GM23248 (cell line): Measurements from ENCODE around the gene COL23A1. TPM values are rescaled to one million over a fixed set of nuclear protein-coding genes. Genes with fewer than 3 reads are reported as not detected.

Experiments
- DNase-seq: peaks from one replicate; pipeline ENCODE4 v3.0.0-alpha.2; 2015
- H2AFZ ChIP-seq: fragments of 200-600 bp; sonication (generic); 2 replicates; pipeline ENCODE4 v1.6.1; 2016; ENCODE audit warnings: antibody characterized with exemption
- H3F3A ChIP-seq: fragments of 200-600 bp; sonication (generic); 2 replicates; pipeline ENCODE4 v1.6.1; 2016; ENCODE audit warnings: mild to moderate bottlenecking, antibody characterized with exemption, mixed run types; ENCODE audit not compliant: insufficient read depth
- H3K27ac ChIP-seq: fragments of 200-600 bp; sonication (generic); 2 replicates; pipeline ENCODE4 v1.5.1; 2016; ENCODE audit warnings: mild to moderate bottlenecking
- H3K27me3 ChIP-seq: fragments of 200-600 bp; sonication (generic); replicated peaks from 2 replicates; pipeline ENCODE4 v1.6.1; 2016; ENCODE audit warnings: mild to moderate bottlenecking; ENCODE audit not compliant: insufficient read depth
- H3K36me3 ChIP-seq: fragments of 200-600 bp; sonication (generic); 2 replicates; pipeline ENCODE4 v1.6.1; 2016; ENCODE audit warnings: low read depth, mild to moderate bottlenecking
- H3K4me1 ChIP-seq: fragments of 200-600 bp; sonication (generic); 2 replicates; pipeline ENCODE4 v1.6.1; 2016; ENCODE audit warnings: mild to moderate bottlenecking; ENCODE audit not compliant: insufficient read depth
- H3K4me2 ChIP-seq: fragments of 200-600 bp; sonication (generic); one replicate; pipeline ENCODE4 v1.6.1; 2016; ENCODE audit warnings: mild to moderate bottlenecking; ENCODE audit not compliant: unreplicated experiment
- H3K4me3 ChIP-seq: fragments of 200-600 bp; sonication (generic); 2 replicates; pipeline ENCODE4 v1.5.1; 2016; ENCODE audit warnings: mild to moderate bottlenecking
- H3K79me2 ChIP-seq: fragments of 200-600 bp; sonication (generic); 2 replicates; pipeline ENCODE4 v1.6.1; 2016; ENCODE audit warnings: mild to moderate bottlenecking; ENCODE audit not compliant: insufficient read depth
- H3K9ac ChIP-seq: fragments of 200-600 bp; sonication (generic); 2 replicates; pipeline ENCODE4 v1.6.1; 2016; ENCODE audit warnings: mild to moderate bottlenecking
- H3K9me2 ChIP-seq: fragments of 200-600 bp; sonication (generic); 2 replicates; pipeline ENCODE4 v1.6.1; 2016; ENCODE audit warnings: mixed run types, mild to moderate bottlenecking, moderate library complexity; ENCODE audit not compliant: insufficient read depth
- H3K9me3 ChIP-seq: fragments of 200-600 bp; sonication (generic); one replicate; pipeline ENCODE4 v1.6.1; 2017; ENCODE audit warnings: low read depth
- H4K20me1 ChIP-seq: fragments of 200-600 bp; sonication (generic); 2 replicates; pipeline ENCODE4 v1.6.0; 2016; ENCODE audit not compliant: insufficient read depth
- EZH2 ChIP-seq: fragments of 200-600 bp; sonication (generic); IDR thresholded peaks from 2 replicates; pipeline ENCODE4 v1.6.1; 2018; ENCODE audit warnings: antibody characterized with exemption, mild to moderate bottlenecking; ENCODE audit not compliant: insufficient read depth, poor library complexity, severe bottlenecking
- EZH2phosphoT487 ChIP-seq: fragments of 200-600 bp; sonication (generic); IDR thresholded peaks from 2 replicates; pipeline ENCODE4 v1.6.1; 2018; ENCODE audit warnings: antibody characterized with exemption, moderate library complexity, mild to moderate bottlenecking, low read depth; ENCODE audit not compliant: insufficient read depth
- WGBS, 2 experiments: methylation state at CpG; one replicate each; pipeline ENCODE4 v1.1.6; 2015 to 2017; ENCODE audit warnings: low lambda C conversion rate in 2 of 2, low coverage in 1 of 2; ENCODE audit errors: missing lambda C conversion rate in 2 of 2; 5-methylcytosine and 5-hydroxymethylcytosine counted together
- in situ Hi-C: fragments of 300-500 bp; cut with MboI; formaldehyde crosslinking; loops from 2 replicates; pipeline ENCODE4 v1.15.0; 2020
- polyA plus RNA-seq: library from polyadenylated mRNA; unstranded; fragments of >200 nt; fragmentation: Nextera tagmentation; extraction: Ambion mirVana; gene quantifications from 2 replicates; pipeline ENCODE4 v1.2.1, GENCODE V29; 2016
- total RNA-seq: library from RNA; depleted of rRNA; stranded (reverse); fragments of >200 nt; shearing (Covaris generic); gene quantifications from 2 replicates; pipeline ENCODE4 v1.2.3, GENCODE V29; 2014

The COL23A1 gene
- total and polyA plus RNA-seq, 2 experiments from 2014 or later = not detected

GRCh38 chr5:178469011-178469974 lies 120.9 kb downstream of the COL23A1 start:
- no peak for TF ChIP-seq EZH2phosphoT487
- no peak for TF ChIP-seq EZH2
- H3F3A ChIP-seq = no peaks in the 10 kb centered on the region
- no peak for DNase-seq
- no peaks in the 10 kb centered on the region for H3K36me3 ChIP-seq
- in situ Hi-C loops = no loop called here
- H3K9ac ChIP-seq = no peak overlapping the region
- 79 to 82% methylated on average over 28 of the region's 28 CpGs for WGBS, 2 experiments
- H3K27ac ChIP-seq = no peak overlapping the region
- H3K4me1 ChIP-seq = no peaks in the 10 kb centered on the region
- H3K4me3 ChIP-seq = no peak overlapping the region
- no peaks in the 10 kb centered on the region for H3K9me3 ChIP-seq
- H3K4me2 ChIP-seq = no peak overlapping the region
- no peaks in the 10 kb centered on the region for H3K27me3 ChIP-seq
- no peaks in the 10 kb centered on the region for H3K79me2 ChIP-seq
- no peaks in the 10 kb centered on the region for H4K20me1 ChIP-seq
- H2AFZ ChIP-seq = no peak overlapping the region
- no peaks in the 10 kb centered on the region for H3K9me2 ChIP-seq

DNA sequence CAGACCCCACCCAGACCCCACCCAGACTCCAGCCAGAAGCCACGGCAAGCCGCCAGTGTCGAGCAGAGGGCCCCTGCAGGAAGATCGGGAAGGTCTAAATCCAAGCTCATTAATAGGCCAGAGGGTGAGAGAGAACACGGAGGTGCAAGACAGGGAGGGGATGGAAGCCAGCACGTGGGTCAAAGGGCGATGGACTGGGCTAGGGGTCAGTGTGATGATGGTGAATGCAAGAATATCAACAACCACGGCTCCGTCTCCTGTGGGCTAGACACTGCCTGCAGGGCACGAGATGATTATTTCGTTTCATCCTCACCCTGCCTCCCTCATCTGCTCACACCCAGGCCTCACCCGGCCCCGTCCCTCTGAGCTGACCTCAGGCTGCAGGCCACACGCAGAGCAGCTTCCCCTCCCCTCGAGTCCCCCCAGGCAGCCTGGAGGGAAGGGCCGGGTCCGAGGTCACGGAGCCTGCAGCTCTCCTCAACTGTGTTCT lies 122.0 kb downstream of the COL23A1 start:
- Histone ChIP-seq H3K9me2 (no peaks in the 10 kb centered on the region), H3K79me2 (no peaks in the 10 kb centered on the region), H3K27ac (no peak overlapping the region), H3K27me3 (no peaks in the 10 kb centered on the region), H3F3A (no peaks in the 10 kb centered on the region), H3K4me2 (no peak overlapping the region), H3K9ac (no peak overlapping the region), H3K4me3 (no peak overlapping the region), H4K20me1 (no peaks in the 10 kb centered on the region), H3K4me1 (no peaks in the 10 kb centered on the region), H3K36me3 (no peaks in the 10 kb centered on the region), H3K9me3 (no peaks in the 10 kb centered on the region), H2AFZ (peak overlapping the region; percentile 35; the same call in 1 of the 2 replicates)
- in situ Hi-C loops = no loop called here
- WGBS, 2 experiments = 25 to 30% methylated on average over 13 to 15 of the region's 18 CpGs
- no peak for DNase-seq
- TF ChIP-seq EZH2 (no peak), EZH2phosphoT487 (no peak)

DNA sequence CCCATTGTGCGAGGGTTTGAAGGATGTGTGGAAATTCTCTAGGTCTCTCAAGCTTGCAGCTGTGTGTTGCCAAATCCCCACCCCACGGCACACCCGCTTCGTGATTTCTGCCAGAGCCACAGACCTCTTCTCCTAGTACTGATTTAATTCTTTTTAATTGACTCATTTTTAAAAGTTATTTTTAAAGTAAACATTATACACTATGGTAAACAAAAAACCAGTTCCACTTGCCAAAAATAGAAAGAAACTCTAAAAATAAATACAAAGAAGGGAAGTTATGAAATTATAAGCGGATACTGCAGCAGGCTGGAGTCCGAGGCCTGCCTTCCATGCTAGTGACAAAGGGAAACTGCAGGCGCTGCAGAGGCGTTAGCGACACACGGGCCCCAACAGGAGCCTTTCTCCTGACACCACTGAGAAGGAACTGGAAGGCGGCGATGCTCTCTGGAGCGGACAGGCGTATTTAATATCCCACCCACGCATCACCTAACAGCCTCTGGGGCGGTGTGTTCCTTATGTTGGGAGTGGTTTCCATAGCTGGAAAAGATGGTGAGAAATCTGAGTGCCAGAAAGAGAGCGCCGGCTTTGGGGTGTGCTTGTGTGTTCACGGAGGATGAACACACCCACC lies 122.5 kb downstream of the COL23A1 start:
- peak; percentile 55 for DNase-seq
- H3K9me3 ChIP-seq = no peaks in the 10 kb centered on the region

GRCh38 chr5:178467205-178467567 lies 123.0 kb downstream of the COL23A1 start:
- TF ChIP-seq EZH2 = no peak
- TF ChIP-seq EZH2phosphoT487 = no peak
- H3K4me2 ChIP-seq = no peak overlapping the region
- no peaks in the 10 kb centered on the region for H3K9me2 ChIP-seq
- no peak overlapping the region for H3K4me3 ChIP-seq
- H3K79me2 ChIP-seq = no peaks in the 10 kb centered on the region
- H3F3A ChIP-seq = no peaks in the 10 kb centered on the region
- no peaks in the 10 kb centered on the region for H4K20me1 ChIP-seq
- DNase-seq = no peak
- WGBS, 2 experiments = 48 to 51% methylated on average over 7 of the region's 7 CpGs
- H3K9me3 ChIP-seq = no peaks in the 10 kb centered on the region
- no peak overlapping the region for H3K9ac ChIP-seq
- no peaks in the 10 kb centered on the region for H3K36me3 ChIP-seq
- H3K4me1 ChIP-seq = no peaks in the 10 kb centered on the region
- H3K27ac ChIP-seq = no peak overlapping the region
- in situ Hi-C loops = no loop called here
- no peaks in the 10 kb centered on the region for H3K27me3 ChIP-seq
- H2AFZ ChIP-seq = no peak overlapping the region

More for the DNA sequence above, 122.5 kb downstream of the COL23A1 start:
- 5 to 7% methylated on average over 18 to 19 of the region's 19 CpGs for WGBS, 2 experiments
- Histone ChIP-seq H3K4me2 (peak overlapping the region; percentile 34), H3K27me3 (no peaks in the 10 kb centered on the region), H3K36me3 (no peaks in the 10 kb centered on the region), H3K79me2 (no peaks in the 10 kb centered on the region), H3K27ac (no peak overlapping the region), H3K9ac (no peak overlapping the region), H3F3A (no peaks in the 10 kb centered on the region), H4K20me1 (no peaks in the 10 kb centered on the region), H3K4me1 (no peaks in the 10 kb centered on the region), H3K4me3 (peak overlapping the region; percentile 36; the same call in 1 of the 2 replicates), H2AFZ (peak overlapping the region; percentile 35), H3K9me2 (no peaks in the 10 kb centered on the region)
- no peak for TF ChIP-seq EZH2
- no peak for TF ChIP-seq EZH2phosphoT487
- in situ Hi-C loops = no loop called here
